WTC11 (cell line): ENCODE results near the gene PDE4B. TPM values are rescaled to one million over a fixed set of nuclear protein-coding genes. Genes with fewer than 3 reads are reported as not detected.

Experiments
- ATAC-seq: fragments of 200-7000 bp; cut with Tn5 transposase; 2 replicates; pipeline ENCODE4 v1.10.0; 2021; ENCODE audit warnings: mild to moderate bottlenecking, moderate library complexity
- CTCF ChIA-PET: fragments of 300-600 bp; sonication (Branson Sonifier 250); formaldehyde crosslinking; loops from one replicate; lab custom pipeline; 2021; ENCODE audit warnings: antibody characterized with exemption; lab: Charles Lee
- POLR2A ChIA-PET: fragments of 350-600 bp; sonication (Branson Sonifier 250); formaldehyde crosslinking; loops from one replicate; lab custom pipeline; 2021; ENCODE audit warnings: antibody characterized with exemption; lab: Charles Lee
- DNase-seq: peaks from one replicate; pipeline ENCODE4 v3.0.0; 2021; ENCODE audit warnings: low spot score
- H3K27ac Mint-ChIP-seq: 2 replicates; pipeline ENCODE4 v1.8.0; 2021; ENCODE audit warnings: mixed read lengths
- H3K27me3 Mint-ChIP-seq: 2 replicates; pipeline ENCODE4 v1.8.0; 2021; ENCODE audit warnings: low read depth, mild to moderate bottlenecking, moderate library complexity, mixed read lengths
- H3K36me3 Mint-ChIP-seq: 2 replicates; pipeline ENCODE4 v1.8.0; 2021; ENCODE audit warnings: mixed read lengths
- H3K4me1 Mint-ChIP-seq: 2 replicates; pipeline ENCODE4 v1.8.0; 2022; ENCODE audit warnings: mixed read lengths
- H3K4me3 Mint-ChIP-seq: 2 replicates; pipeline ENCODE4 v1.8.0; 2021; ENCODE audit warnings: mild to moderate bottlenecking, moderate library complexity, mixed read lengths
- H3K9me3 Mint-ChIP-seq: 2 replicates; pipeline ENCODE4 v1.8.0; 2021; ENCODE audit warnings: mixed read lengths
- CREM ChIP-seq: sonication (generic); formaldehyde crosslinking; IDR thresholded peaks from 2 replicates; pipeline ENCODE4 v1.8.1; 2022; ENCODE audit warnings: mild to moderate bottlenecking, missing genetic modification reagents, moderate library complexity
- E2F1 ChIP-seq: sonication (generic); formaldehyde crosslinking; IDR thresholded peaks from 2 replicates; pipeline ENCODE4 v1.8.0; 2022; ENCODE audit warnings: mild to moderate bottlenecking, missing genetic modification reagents
- ETV6 ChIP-seq: sonication (generic); formaldehyde crosslinking; IDR thresholded peaks from 2 replicates; pipeline ENCODE4 v1.8.1; 2022; ENCODE audit warnings: mild to moderate bottlenecking, missing genetic modification reagents
- GABPB1 ChIP-seq: sonication (generic); formaldehyde crosslinking; IDR thresholded peaks from 2 replicates; pipeline ENCODE4 v1.8.1; 2023; ENCODE audit warnings: mild to moderate bottlenecking, missing genetic modification reagents
- HMGA2 ChIP-seq: fragments of 250-450 bp; sonication (Bioruptor Pico); IDR thresholded peaks from 2 replicates; pipeline ENCODE4 v1.4.0; 2021; ENCODE audit warnings: mild to moderate bottlenecking, moderate library complexity
- KAT7 ChIP-seq: sonication (generic); formaldehyde crosslinking; IDR thresholded peaks from 2 replicates; pipeline ENCODE4 v1.8.1; 2023; ENCODE audit warnings: missing genetic modification reagents, mild to moderate bottlenecking, borderline replicate concordance
- NFE2L1 ChIP-seq: sonication (generic); formaldehyde crosslinking; IDR thresholded peaks from 2 replicates; pipeline ENCODE4 v1.8.1; 2023; ENCODE audit warnings: missing genetic modification reagents
- NFYB ChIP-seq: sonication (generic); formaldehyde crosslinking; conservative IDR thresholded peaks from 2 replicates; pipeline ENCODE4 v1.8.0; 2022; ENCODE audit warnings: low read depth, missing genetic modification reagents
- NR1H2 ChIP-seq: sonication (generic); formaldehyde crosslinking; IDR thresholded peaks from 2 replicates; pipeline ENCODE4 v1.9.0; 2021; ENCODE audit warnings: mild to moderate bottlenecking, moderate library complexity, missing genetic modification reagents
- NR3C1 ChIP-seq: sonication (generic); formaldehyde crosslinking; conservative IDR thresholded peaks from 2 replicates; pipeline ENCODE4 v1.8.1; 2023; ENCODE audit warnings: low read depth, mild to moderate bottlenecking, missing genetic modification reagents
- PRDM15 ChIP-seq: sonication (generic); formaldehyde crosslinking; IDR thresholded peaks from 2 replicates; pipeline ENCODE4 v1.8.0; 2022; ENCODE audit warnings: missing genetic modification reagents
- SP1 ChIP-seq: sonication (generic); formaldehyde crosslinking; conservative IDR thresholded peaks from 2 replicates; pipeline ENCODE4 v1.8.1; 2022; ENCODE audit warnings: missing genetic modification reagents
- STAT6 ChIP-seq: sonication (generic); formaldehyde crosslinking; conservative IDR thresholded peaks from 2 replicates; pipeline ENCODE4 v1.8.1; 2023; ENCODE audit warnings: mild to moderate bottlenecking, low read depth, missing genetic modification reagents, moderate library complexity
- TCF7 ChIP-seq: sonication (generic); formaldehyde crosslinking; IDR thresholded peaks from 2 replicates; pipeline ENCODE4 v1.8.0; 2022; ENCODE audit warnings: mild to moderate bottlenecking, low read depth, missing genetic modification reagents, moderate library complexity
- ZNF219 ChIP-seq: sonication (generic); formaldehyde crosslinking; IDR thresholded peaks from 2 replicates; pipeline ENCODE4 v1.8.0; 2023; ENCODE audit warnings: missing genetic modification reagents, mild to moderate bottlenecking, borderline replicate concordance
- ZNF232 ChIP-seq: sonication (generic); formaldehyde crosslinking; IDR thresholded peaks from 2 replicates; pipeline ENCODE4 v1.8.0; 2022; ENCODE audit warnings: mild to moderate bottlenecking, missing genetic modification reagents
- ZNF512 ChIP-seq: sonication (generic); formaldehyde crosslinking; IDR thresholded peaks from 2 replicates; pipeline ENCODE4 v1.8.1; 2022; ENCODE audit warnings: missing genetic modification reagents, borderline replicate concordance
- ZSCAN18 ChIP-seq: fragments of 250-450 bp; sonication (Bioruptor Pico); IDR thresholded peaks from 2 replicates; pipeline ENCODE4 v2.1.2; 2022; ENCODE audit warnings: mild to moderate bottlenecking, moderate library complexity
- total RNA-seq: library from RNA; stranded (reverse); gene quantifications from 3 replicates; pipeline ENCODE4 v1.2.3, GENCODE V29; 2021
- TF ChIP-seq, protein P1 (sequence below): sonication (generic); formaldehyde crosslinking; IDR thresholded peaks from 2 replicates; pipeline ENCODE4 v1.8.1; 2022; ENCODE audit warnings: mild to moderate bottlenecking, moderate library complexity, missing genetic modification reagents
- TF ChIP-seq, protein P2 (sequence below): sonication (generic); formaldehyde crosslinking; IDR thresholded peaks from 2 replicates; pipeline ENCODE4 v1.8.0; 2022; ENCODE audit warnings: mild to moderate bottlenecking, missing genetic modification reagents
- TF ChIP-seq, protein P3 (sequence below): fragments of 250-450 bp; sonication (Bioruptor Pico); IDR thresholded peaks from 2 replicates; pipeline ENCODE4 v1.9.0; 2021; ENCODE audit warnings: mild to moderate bottlenecking

PDE4B gene
- total RNA-seq, 1 experiment from 2014 or later: 8.0 TPM

DNA sequence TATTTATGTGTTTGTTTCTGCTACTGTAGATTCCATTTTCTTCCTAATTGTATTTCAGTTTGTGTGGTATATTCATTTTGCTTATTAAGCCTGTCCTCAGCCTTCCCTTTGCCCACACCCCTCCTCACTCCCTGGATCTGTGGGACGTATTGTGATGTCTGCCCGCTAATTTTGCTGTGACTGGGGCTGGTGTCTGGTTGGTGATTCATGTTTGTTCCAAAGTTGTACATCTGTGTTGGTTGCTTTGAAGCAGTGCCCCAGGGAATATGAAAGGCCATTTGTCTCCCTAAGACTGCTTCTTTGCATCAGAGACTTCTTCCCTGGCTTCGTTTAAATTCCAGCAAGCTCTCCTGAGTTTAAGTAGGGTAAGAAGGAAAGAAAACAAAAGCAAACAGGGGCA, 451.7 kb downstream of the PDE4B start (continued):
- TF ChIP-seq HMGA2 (CRISPR knock-in tag): no peak
- no peak for TF ChIP-seq CREM (CRISPR knock-in tag)
- no peak for TF ChIP-seq E2F1 (CRISPR knock-in tag)
- TF ChIP-seq, protein P1, sequence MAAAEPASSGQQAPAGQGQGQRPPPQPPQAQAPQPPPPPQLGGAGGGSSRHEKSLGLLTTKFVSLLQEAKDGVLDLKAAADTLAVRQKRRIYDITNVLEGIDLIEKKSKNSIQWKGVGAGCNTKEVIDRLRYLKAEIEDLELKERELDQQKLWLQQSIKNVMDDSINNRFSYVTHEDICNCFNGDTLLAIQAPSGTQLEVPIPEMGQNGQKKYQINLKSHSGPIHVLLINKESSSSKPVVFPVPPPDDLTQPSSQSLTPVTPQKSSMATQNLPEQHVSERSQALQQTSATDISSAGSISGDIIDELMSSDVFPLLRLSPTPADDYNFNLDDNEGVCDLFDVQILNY (CRISPR knock-in tag): no peak
- TF ChIP-seq PRDM15 (CRISPR knock-in tag): no peak
- TF ChIP-seq NR1H2 (CRISPR knock-in tag): no peak

- CTCF ChIA-PET: interaction anchor here (0.6 to 1.0 kb wide), 2 partner anchors 200 to 232 kb away, joined by 3 to 4 read pairs; no protein-coding TSS in a partner anchor
- Mint-ChIP-seq H3K4me3 (no peak overlapping the region), H3K36me3 (no peaks in the 10 kb centered on the region), H3K4me1 (peaks cover 7% of the 10 kb centered on the region), H3K27me3 (no peaks in the 10 kb centered on the region), H3K9me3 (no peaks in the 10 kb centered on the region), H3K27ac (no peak overlapping the region)
- ATAC-seq (no peak), DNase-seq (no peak)
- POLR2A ChIA-PET: no interaction called here
- TF ChIP-seq ETV6 (CRISPR knock-in tag) (no peak), ZNF512 (CRISPR knock-in tag) (no peak), NFYB (CRISPR knock-in tag) (no peak), STAT6 (CRISPR knock-in tag) (no peak), ZNF219 (no peak), TCF7 (no peak), NR3C1 (CRISPR knock-in tag) (no peak), NFE2L1 (CRISPR knock-in tag) (no peak), PRDM15 (CRISPR knock-in tag) (no peak), ZSCAN18 (CRISPR knock-in tag) (no peak), SP1 (CRISPR knock-in tag) (no peak), KAT7 (CRISPR knock-in tag) (no peak), ZNF232 (CRISPR knock-in tag) (no peak), GABPB1 (CRISPR knock-in tag) (no peak)
- TF ChIP-seq, protein P2, sequence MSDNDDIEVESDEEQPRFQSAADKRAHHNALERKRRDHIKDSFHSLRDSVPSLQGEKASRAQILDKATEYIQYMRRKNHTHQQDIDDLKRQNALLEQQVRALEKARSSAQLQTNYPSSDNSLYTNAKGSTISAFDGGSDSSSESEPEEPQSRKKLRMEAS (CRISPR knock-in tag): no peak
- TF ChIP-seq, protein P3, sequence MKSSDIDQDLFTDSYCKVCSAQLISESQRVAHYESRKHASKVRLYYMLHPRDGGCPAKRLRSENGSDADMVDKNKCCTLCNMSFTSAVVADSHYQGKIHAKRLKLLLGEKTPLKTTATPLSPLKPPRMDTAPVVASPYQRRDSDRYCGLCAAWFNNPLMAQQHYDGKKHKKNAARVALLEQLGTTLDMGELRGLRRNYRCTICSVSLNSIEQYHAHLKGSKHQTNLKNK: no peak
These were observed 453.0 kb downstream of the PDE4B start for GRCh38 chr1:66245691-66246090.
